HCT116 (cell line): ENCODE data around the gene STAM2. TPM values are rescaled to one million over a fixed set of nuclear protein-coding genes. Genes with fewer than 3 reads are reported as not detected.

Experiments used
- ATAC-seq: fragments of 200-7000 bp; cut with Tn5 transposase; 2 replicates; pipeline ENCODE4 v1.9.1; 2020; ENCODE audit warnings: mild to moderate bottlenecking, moderate library complexity
- BruUV-seq: library from RNA; stranded (reverse); fragments of 400-500 nt; replicated peaks from 2 replicates; lab custom pipeline; 2021; lab: Mats Ljungman, UMichigan
- CTCF ChIA-PET: fragments of 300-600 bp; sonication (Branson Sonifier 250); formaldehyde crosslinking; loops from one replicate; lab custom pipeline; 2021; ENCODE audit warnings: antibody characterized with exemption; lab: Charles Lee
- POLR2A ChIA-PET: fragments of 300-600, 350-600 bp; sonication (Branson Sonifier 250); formaldehyde crosslinking; loops from one replicate; lab custom pipeline; 2021; ENCODE audit warnings: antibody characterized with exemption; lab: Charles Lee
- RAD21 ChIA-PET, 2 experiments: fragments of 300-600 bp; sonication (Branson Sonifier 250); formaldehyde crosslinking; loops; one replicate each; lab custom pipeline; 2023; ENCODE audit warnings: low total read pairs in 2 of 2; ENCODE audit not compliant: uncharacterized antibody in 2 of 2, unreplicated experiment in 2 of 2, low non-redundant PET in 1 of 2; lab: Charles Lee
- DNase-seq: peaks from one replicate; pipeline ENCODE4 v3.0.0-alpha.2; 2010; ENCODE audit warnings: low read depth, low spot score
- H2AFZ ChIP-seq: fragments of 200-600 bp; shearing (Covaris generic), sonication (generic); 2 replicates; pipeline ENCODE4 v1.6.1; 2017; ENCODE audit warnings: low read depth, mixed run types, mixed read lengths, antibody characterized with exemption, low read length; ENCODE audit not compliant: poor library complexity, severe bottlenecking
- H3K27ac ChIP-seq: 2 replicates; pipeline ENCODE4 v1.5.1; 2012; ENCODE audit warnings: low read depth, low read length
- H3K27me3 ChIP-seq: fragments of 200-600 bp; sonication (generic); 2 replicates; pipeline ENCODE4 v1.6.1; 2016; ENCODE audit warnings: mixed run types, low read length, mixed read lengths; ENCODE audit not compliant: insufficient read depth
- H3K36me3 ChIP-seq, 2 experiments: fragments of 200-500 bp in 1 of 2; fragments of 200-600 bp in 1 of 2; sonication (Bioruptor generic) in 1 of 2; sonication (generic) in 1 of 2; 2 replicates each; pipeline versions ENCODE4 v1.5.1 to v1.6.1; 2014 to 2016; ENCODE audit warnings: low read length in 2 of 2, inconsistent platforms in 1 of 2, mixed read lengths in 1 of 2, mixed run types in 1 of 2; ENCODE audit not compliant: insufficient read depth in 2 of 2, control insufficient read depth in 1 of 2
- H3K4me1 ChIP-seq, 2 experiments: fragments of 200-600 bp in 1 of 2; sonication (generic) in 1 of 2; 2 replicates each; pipeline versions ENCODE4 v1.5.1 to v1.6.1; 2012 to 2017; ENCODE audit warnings: low read length in 2 of 2, inconsistent platforms in 1 of 2, mild to moderate bottlenecking in 1 of 2, mixed read lengths in 1 of 2, mixed run types in 1 of 2, moderate library complexity in 1 of 2; ENCODE audit not compliant: insufficient read depth in 2 of 2, control insufficient read depth in 1 of 2
- H3K4me2 ChIP-seq: fragments of 200-600 bp; sonication (generic); 2 replicates; pipeline ENCODE4 v1.6.1; 2017; ENCODE audit warnings: mixed run types, low read length, mixed read lengths
- H3K4me3 ChIP-seq, 2 experiments: fragments of 200-600 bp in 1 of 2; sonication (generic) in 1 of 2; replicated peaks in 1 of 2; 2 replicates each; pipeline ENCODE4 v1.5.1; 2011 to 2016; ENCODE audit warnings: low read length in 2 of 2, control low read depth in 1 of 2, low read depth in 1 of 2, mild to moderate bottlenecking in 1 of 2, mixed read lengths in 1 of 2, mixed run types in 1 of 2
- H3K79me2 ChIP-seq: fragments of 200-600 bp; sonication (generic); 2 replicates; pipeline ENCODE4 v1.6.1; 2017; ENCODE audit warnings: mild to moderate bottlenecking, mixed run types, low read length, moderate library complexity, mixed read lengths; ENCODE audit not compliant: insufficient read depth
- H3K9ac ChIP-seq: fragments of 200-600 bp; sonication (generic); 2 replicates; pipeline ENCODE4 v1.6.1; 2016; ENCODE audit warnings: low read length, mixed read lengths
- H3K9me2 ChIP-seq: fragments of 200-600 bp; sonication (generic), shearing (Covaris generic); 2 replicates; pipeline ENCODE4 v1.6.1; 2017; ENCODE audit warnings: mixed run types, mild to moderate bottlenecking, moderate library complexity; ENCODE audit not compliant: insufficient read depth
- H3K9me3 ChIP-seq, 2 experiments: fragments of 200-500 bp in 1 of 2; fragments of 200-600 bp in 1 of 2; sonication (Bioruptor generic) in 1 of 2; sonication (generic) in 1 of 2; 2 replicates each; pipeline ENCODE4 v1.6.1; 2014 to 2017; ENCODE audit warnings: low read length in 2 of 2, mixed read lengths in 2 of 2, inconsistent platforms in 1 of 2, low read depth in 1 of 2, mild to moderate bottlenecking in 1 of 2, mixed run types in 1 of 2, moderate library complexity in 1 of 2; ENCODE audit not compliant: control insufficient read depth in 1 of 2, insufficient read depth in 1 of 2
- H4K20me1 ChIP-seq: fragments of 200-600 bp; sonication (generic), shearing (Covaris generic); 2 replicates; pipeline ENCODE4 v1.6.1; 2017; ENCODE audit warnings: mixed run types, mild to moderate bottlenecking, moderate library complexity; ENCODE audit not compliant: insufficient read depth
- ATF3 ChIP-seq: IDR thresholded peaks from 2 replicates; pipeline ENCODE4 v1.6.1; 2012
- CBX3 ChIP-seq: IDR thresholded peaks from 2 replicates; pipeline ENCODE4 v1.6.1; 2012; ENCODE audit warnings: low read depth
- CEBPB ChIP-seq: IDR thresholded peaks from 2 replicates; pipeline ENCODE4 v1.6.1; 2012; ENCODE audit warnings: low read depth
- EGR1 ChIP-seq: IDR thresholded peaks from 2 replicates; pipeline ENCODE4 v1.6.1; 2012; ENCODE audit warnings: low read depth
- ELF1 ChIP-seq: IDR thresholded peaks from 2 replicates; pipeline ENCODE4 v1.6.1; 2012; ENCODE audit warnings: low read depth, borderline replicate concordance
- EZH2 ChIP-seq: fragments of 200-600 bp; sonication (generic); IDR thresholded peaks from 2 replicates; pipeline ENCODE4 v1.6.1; 2017; ENCODE audit warnings: antibody characterized with exemption, mixed run types
- EZH2phosphoT487 ChIP-seq: fragments of 200-600 bp; IDR thresholded peaks from 2 replicates; pipeline ENCODE4 v1.6.1; 2018; ENCODE audit warnings: antibody characterized with exemption, borderline replicate concordance
- FOSL1 ChIP-seq: IDR thresholded peaks from 2 replicates; pipeline ENCODE4 v1.6.1; 2012; ENCODE audit warnings: low read depth
- POLR2A ChIP-seq: IDR thresholded peaks from 2 replicates; pipeline ENCODE4 v1.7.0; 2011; ENCODE audit warnings: borderline replicate concordance; ENCODE audit not compliant: insufficient read depth, insufficient read length; ENCODE audit errors: extremely low read depth
- POLR2AphosphoS5 ChIP-seq: IDR thresholded peaks from 2 replicates; pipeline ENCODE4 v1.6.1; 2011; ENCODE audit warnings: mild to moderate bottlenecking, low read depth, low read length, moderate library complexity
- RAD21 ChIP-seq: IDR thresholded peaks from 2 replicates; pipeline ENCODE4 v1.6.1; 2012; ENCODE audit warnings: low read depth, mild to moderate bottlenecking
- REST ChIP-seq: IDR thresholded peaks from 2 replicates; pipeline ENCODE4 v1.6.1; 2012; ENCODE audit warnings: low read depth
- YY1 ChIP-seq: IDR thresholded peaks from 2 replicates; pipeline ENCODE4 v1.6.1; 2011; ENCODE audit warnings: low read length, low read depth, moderate library complexity, mild to moderate bottlenecking; ENCODE audit not compliant: insufficient replicate concordance; ENCODE audit errors: extremely low read depth
- ZBTB33 ChIP-seq: IDR thresholded peaks from 2 replicates; pipeline ENCODE4 v1.6.1; 2011; ENCODE audit warnings: mild to moderate bottlenecking, low read length, moderate library complexity; ENCODE audit not compliant: insufficient replicate concordance; ENCODE audit errors: extremely low read depth
- intact Hi-C: fragments of 100-400 bp; cut with micrococcal nuclease; formaldehyde crosslinking; loops from 2 replicates; pipeline ENCODE4 v1.10.0; 2022
- total RNA-seq: library from RNA; stranded (reverse); gene quantifications from one replicate; pipeline ENCODE4 v1.2.1, GENCODE V29; 2021; ENCODE audit not compliant: unreplicated experiment

STAM2 gene
- total RNA-seq, 1 experiment from 2014 or later, result 19.2 TPM

- no peak overlapping the region for H3K4me2 ChIP-seq
- no peaks in the 10 kb centered on the region for H3K79me2 ChIP-seq
- no TSS peak for BruUV-seq
- TF ChIP-seq EZH2, result no peak
- TF ChIP-seq REST, result no peak
- H3K4me3 ChIP-seq, result no peak overlapping the region
- no peaks in the 10 kb centered on the region for H3K27me3 ChIP-seq
- DNase-seq (no peak), ATAC-seq (no peak)
- ChIA-PET POLR2A (no interaction called here), RAD21 (no interaction called here), CTCF (no interaction called here)
- H3K36me3 ChIP-seq, result no peaks in the 10 kb centered on the region
- peaks cover 3% of the 10 kb centered on the region; the same call in 1 of the 2 replicates for H3K9me2 ChIP-seq
- no peaks in the 10 kb centered on the region for H3K9me3 ChIP-seq
- no peaks in the 10 kb centered on the region for H3K4me1 ChIP-seq
- no peak overlapping the region for H3K27ac ChIP-seq
- no peaks in the 10 kb centered on the region for H4K20me1 ChIP-seq
- H3K9ac ChIP-seq, result no peak overlapping the region
- H2AFZ ChIP-seq, result no peak overlapping the region
- intact Hi-C loops, result no loop called here
Measured at GRCh38 chr2:152219077-152219828, 43.7 kb upstream of the STAM2 start.

GRCh38 chr2:152201466-152201830 is 25.9 kb upstream of the STAM2 start:
- no peak overlapping the region for H3K9ac ChIP-seq
- TF ChIP-seq EGR1 (no peak), CBX3 (no peak), EZH2phosphoT487 (no peak), ZBTB33 (no peak), ATF3 (no peak), FOSL1 (no peak), YY1 (no peak), POLR2A (no peak), CEBPB (no peak), RAD21 (no peak), ELF1 (no peak), EZH2 (no peak), POLR2AphosphoS5 (no peak)

More at GRCh38 chr2:152201466-152201830, 25.9 kb upstream of the STAM2 start:
- no peak overlapping the region for H3K27ac ChIP-seq
- no peaks in the 10 kb centered on the region for H3K36me3 ChIP-seq
- H3K4me1 ChIP-seq, result peaks cover 12 to 27% of the 10 kb centered on the region in 2 experiments; a peak in 3 of 4 replicates
- no peaks in the 10 kb centered on the region for H4K20me1 ChIP-seq
- peak overlapping the region; percentile 98 for H2AFZ ChIP-seq
- BruUV-seq, result no TSS peak
- intact Hi-C loops, result loop anchor here (5.0 kb wide), 1 partner anchor 136 kb away; the partner anchor contains the start of gene FMNL2
- H3K9me2 ChIP-seq, result no peaks in the 10 kb centered on the region
- no peaks in the 10 kb centered on the region for H3K79me2 ChIP-seq
- H3K4me2 ChIP-seq, result peak overlapping the region; percentile 78
- H3K27me3 ChIP-seq, result no peaks in the 10 kb centered on the region
- CTCF ChIA-PET, result no interaction called here
- no peaks in the 10 kb centered on the region for H3K9me3 ChIP-seq
- POLR2A ChIA-PET, result no interaction called here
- DNase-seq (no peak), ATAC-seq (no peak)
- RAD21 ChIA-PET, result no interaction called here
- no peak overlapping the region for H3K4me3 ChIP-seq
